Astrocyte (in vitro differentiated cells and primary cell): ENCODE measurements around the gene CASKIN2. TPM values are rescaled to one million over a fixed set of nuclear protein-coding genes. Genes with fewer than 3 reads are reported as not detected.

ENCODE experiments used
- DNase-seq: peaks from one replicate; pipeline ENCODE4 v3.0.0-alpha.2; 2010; ENCODE audit warnings: low read depth
- FAIRE-seq: peaks from 2 replicates; lab custom pipeline; 2011; peaks lifted over from hg19 to GRCh38; lab: Jason Lieb, UNC
- H2AFZ ChIP-seq: 2 replicates; pipeline ENCODE4 v1.6.0; 2012; ENCODE audit warnings: low read depth, low read length, inconsistent platforms
- H3K27ac ChIP-seq: 2 replicates; pipeline ENCODE4 v1.5.1; 2011; ENCODE audit warnings: low read depth, low read length, inconsistent platforms
- H3K27me3 ChIP-seq: 2 replicates; pipeline ENCODE4 v1.6.0; 2011; ENCODE audit warnings: low read length, inconsistent platforms; ENCODE audit not compliant: insufficient read depth
- H3K36me3 ChIP-seq: 2 replicates; pipeline ENCODE4 v1.5.1; 2011; ENCODE audit warnings: low read length, inconsistent platforms; ENCODE audit not compliant: insufficient read depth
- H3K4me1 ChIP-seq: 2 replicates; pipeline ENCODE4 v1.5.1; 2011; ENCODE audit warnings: low read length, inconsistent platforms; ENCODE audit not compliant: insufficient read depth
- H3K4me2 ChIP-seq: 2 replicates; pipeline ENCODE4 v1.6.0; 2012; ENCODE audit warnings: low read length, inconsistent platforms
- H3K4me3 ChIP-seq: 2 replicates; pipeline ENCODE4 v1.5.1; 2011; ENCODE audit warnings: low read depth, mild to moderate bottlenecking, low read length, inconsistent platforms; ENCODE audit not compliant: insufficient read depth
- H3K79me2 ChIP-seq: 2 replicates; pipeline ENCODE4 v1.6.0; 2012; ENCODE audit warnings: mild to moderate bottlenecking, low read length, inconsistent platforms; ENCODE audit not compliant: insufficient read depth
- H3K9ac ChIP-seq: 2 replicates; pipeline ENCODE4 v1.6.0; 2012; ENCODE audit warnings: mild to moderate bottlenecking, low read length, inconsistent platforms
- H3K9me3 ChIP-seq: 2 replicates; pipeline ENCODE4 v1.5.1; 2012; ENCODE audit warnings: low read depth, mild to moderate bottlenecking, low read length, inconsistent platforms; ENCODE audit not compliant: insufficient read depth
- H4K20me1 ChIP-seq: 2 replicates; pipeline ENCODE4 v1.6.0; 2012; ENCODE audit warnings: low read length, inconsistent platforms; ENCODE audit not compliant: insufficient read depth
- H3K27ac Mint-ChIP-seq: one replicate; pipeline ENCODE4 v1.8.0; 2021; ENCODE audit warnings: mild to moderate bottlenecking, mixed read lengths; ENCODE audit not compliant: unreplicated experiment
- H3K27me3 Mint-ChIP-seq: one replicate; pipeline ENCODE4 v1.8.0; 2021; ENCODE audit warnings: low read depth, mixed read lengths; ENCODE audit not compliant: unreplicated experiment
- H3K36me3 Mint-ChIP-seq: one replicate; pipeline ENCODE4 v1.8.0; 2021; ENCODE audit warnings: low read depth, mixed read lengths; ENCODE audit not compliant: unreplicated experiment
- H3K4me1 Mint-ChIP-seq: one replicate; pipeline ENCODE4 v1.8.0; 2021; ENCODE audit warnings: low read depth, mixed read lengths; ENCODE audit not compliant: unreplicated experiment
- H3K4me3 Mint-ChIP-seq: one replicate; pipeline ENCODE4 v1.8.0; 2021; ENCODE audit warnings: mild to moderate bottlenecking, moderate library complexity, mixed read lengths; ENCODE audit not compliant: unreplicated experiment
- H3K9me3 Mint-ChIP-seq: one replicate; pipeline ENCODE4 v1.8.0; 2021; ENCODE audit warnings: mild to moderate bottlenecking, mixed read lengths; ENCODE audit not compliant: unreplicated experiment
- CTCF ChIP-seq: IDR thresholded peaks from 2 replicates; pipeline ENCODE4 v1.5.1; 2011; ENCODE audit warnings: low read depth, mild to moderate bottlenecking, inconsistent platforms, low read length, moderate library complexity; ENCODE audit not compliant: insufficient read depth
- EZH2 ChIP-seq: IDR thresholded peaks from 2 replicates; pipeline ENCODE4 v1.6.1; 2012; ENCODE audit warnings: mild to moderate bottlenecking, low read length, inconsistent platforms; ENCODE audit not compliant: insufficient read depth
- total RNA-seq: library from RNA; stranded (reverse); gene quantifications from 2 replicates; pipeline ENCODE4 v1.2.1, GENCODE V29; 2021

CASKIN2 gene
- total RNA-seq, 1 donor from 2014 or later, result 22.8 TPM

- peaks cover 19% of the 10 kb centered on the region for H3K4me1 Mint-ChIP-seq
- peaks cover 46% of the 10 kb centered on the region for H4K20me1 ChIP-seq
- no peak overlapping the region for H3K27ac ChIP-seq
- no peaks in the 10 kb centered on the region for H3K9me3 ChIP-seq
- H3K9ac ChIP-seq, result peak overlapping the region; percentile 25
- no peaks in the 10 kb centered on the region for H3K36me3 ChIP-seq
- H2AFZ ChIP-seq, result no peak overlapping the region
- no peaks in the 10 kb centered on the region for H3K9me3 Mint-ChIP-seq
- DNase-seq, result no peak
- FAIRE-seq, result no peak
- H3K4me3 ChIP-seq, result no peak overlapping the region
- peak overlapping the region; percentile 63 for H3K4me2 ChIP-seq
- TF ChIP-seq EZH2 (no peak), CTCF (no peak)
- H3K27me3 ChIP-seq, result no peaks in the 10 kb centered on the region
- peaks cover 11% of the 10 kb centered on the region for H3K36me3 Mint-ChIP-seq
- H3K4me1 ChIP-seq, result peaks cover 22% of the 10 kb centered on the region
- peaks cover 17% of the 10 kb centered on the region for H3K79me2 ChIP-seq
- H3K4me3 Mint-ChIP-seq, result no peak overlapping the region
- no peak overlapping the region for H3K27ac Mint-ChIP-seq
- no peaks in the 10 kb centered on the region for H3K27me3 Mint-ChIP-seq
These were observed 38.4 kb downstream of the CASKIN2 start for GRCh38 chr17:75476752-75477489.

GRCh38 chr17:75476271-75476671, 39.1 kb downstream of the CASKIN2 start:
- FAIRE-seq (no peak), DNase-seq (peak; percentile 29)
- no peaks in the 10 kb centered on the region for H3K27me3 ChIP-seq
- Mint-ChIP-seq H3K27me3 (no peaks in the 10 kb centered on the region), H3K36me3 (peaks cover 16% of the 10 kb centered on the region), H3K4me3 (no peak overlapping the region), H3K9me3 (no peaks in the 10 kb centered on the region), H3K4me1 (peaks cover 19% of the 10 kb centered on the region), H3K27ac (no peak overlapping the region)
- H3K79me2 ChIP-seq, result peaks cover 17% of the 10 kb centered on the region
- no peaks in the 10 kb centered on the region for H3K9me3 ChIP-seq
- no peak overlapping the region for H3K4me3 ChIP-seq
- H2AFZ ChIP-seq, result no peak overlapping the region
- TF ChIP-seq EZH2 (no peak), CTCF (no peak)
- peaks cover 22% of the 10 kb centered on the region for H3K4me1 ChIP-seq
- H4K20me1 ChIP-seq, result peaks cover 46% of the 10 kb centered on the region
- peak overlapping the region; percentile 25 for H3K9ac ChIP-seq
- H3K36me3 ChIP-seq, result no peaks in the 10 kb centered on the region
- no peak overlapping the region for H3K27ac ChIP-seq
- H3K4me2 ChIP-seq, result peak overlapping the region; percentile 63

- Mint-ChIP-seq H3K27me3 (no peaks in the 10 kb centered on the region), H3K9me3 (no peaks in the 10 kb centered on the region), H3K36me3 (peaks cover 16% of the 10 kb centered on the region), H3K4me3 (no peak overlapping the region), H3K4me1 (peaks cover 21% of the 10 kb centered on the region), H3K27ac (peak overlapping the region; percentile 58)
- peak overlapping the region; percentile 63 for H3K4me2 ChIP-seq
- no peak overlapping the region for H3K4me3 ChIP-seq
- H4K20me1 ChIP-seq, result peaks cover 46% of the 10 kb centered on the region
- TF ChIP-seq CTCF (no peak), EZH2 (no peak)
- DNase-seq, result no peak
- H3K27me3 ChIP-seq, result no peaks in the 10 kb centered on the region
- no peak overlapping the region for H3K27ac ChIP-seq
- H3K9me3 ChIP-seq, result no peaks in the 10 kb centered on the region
- peaks cover 16% of the 10 kb centered on the region for H3K79me2 ChIP-seq
- H3K9ac ChIP-seq, result peak overlapping the region; percentile 2
- no peaks in the 10 kb centered on the region for H3K36me3 ChIP-seq
- no peak overlapping the region for H2AFZ ChIP-seq
- no peak for FAIRE-seq
- peaks cover 22% of the 10 kb centered on the region for H3K4me1 ChIP-seq
These were observed 39.5 kb downstream of the CASKIN2 start for GRCh38 chr17:75475851-75476250.
